Choroid plexus epithelial cell (primary cell): ENCODE measurements around the gene IL1R1.

Source experiments
- DNase-seq: peaks from one replicate; pipeline ENCODE4 v3.0.0-alpha.2; 2010; ENCODE audit warnings: low read depth
- H3K4me3 ChIP-seq: 2 replicates; pipeline ENCODE4 v1.5.1; 2011; ENCODE audit warnings: low read depth, mild to moderate bottlenecking, control low read depth, low read length, moderate library complexity
- CTCF ChIP-seq: conservative IDR thresholded peaks from 2 replicates; pipeline ENCODE4 v1.5.1; 2011; ENCODE audit warnings: low read depth, mild to moderate bottlenecking, control low read depth, inconsistent platforms, low read length, moderate library complexity

The IL1R1 gene

GRCh38 chr2:102139851-102140250, 2.7 kb upstream of the IL1R1 start:
- TF ChIP-seq CTCF, result peak; percentile 18
- peak; percentile 84 for DNase-seq
- H3K4me3 ChIP-seq, result no peak overlapping the region

GRCh38 chr2:102140377-102140776, 2.2 kb upstream of the IL1R1 start:
- no peak overlapping the region for H3K4me3 ChIP-seq
- TF ChIP-seq CTCF, result no peak
- DNase-seq, result peak; percentile 79

- no peak for TF ChIP-seq CTCF
- H3K4me3 ChIP-seq, result no peak overlapping the region
Measured at GRCh38 chr2:102141011-102141943, 1.3 kb upstream of the IL1R1 start.

GRCh38 chr2:102142829-102143449, 393 bp downstream of the IL1R1 start:
- peak overlapping the region; percentile 86 for H3K4me3 ChIP-seq
- peak; percentile 77 for DNase-seq
- no peak for TF ChIP-seq CTCF

More at GRCh38 chr2:102141011-102141943, 1.3 kb upstream of the IL1R1 start:
- DNase-seq, result peak; percentile 90

GRCh38 chr2:102143450-102143985, 972 bp downstream of the IL1R1 start:
- TF ChIP-seq CTCF, result peak; percentile 41
- peak; percentile 77 for DNase-seq
- H3K4me3 ChIP-seq, result peak overlapping the region; percentile 86

GRCh38 chr2:102144128-102144527, 1.6 kb downstream of the IL1R1 start:
- peak overlapping the region; percentile 86 for H3K4me3 ChIP-seq
- no peak for TF ChIP-seq CTCF
- DNase-seq, result peak; percentile 80
